ENCODE results near the gene DALRD3.

The DALRD3 gene

GRCh38 chr3:49016414-49017228 lies 1.8 kb downstream of the DALRD3 start:
- Mint-ChIP-seq H3K27me3 (ENCODE audit: low read depth) (peaks cover 3% of the 10 kb centered on the region), H3K4me1 (peaks cover 21% of the 10 kb centered on the region), H3K36me3 (ENCODE audit: low read depth) (peaks cover 24% of the 10 kb centered on the region), H3K27ac (no peak overlapping the region), H3K4me3 (peak overlapping the region; percentile 86 to 96 (median 88)), H3K9me3 (no peaks in the 10 kb centered on the region)
- TF ChIP-seq CTCF (IDR thresholded peaks at IDR 0.05; ENCODE audit: unreplicated experiment in 3 of 3), result no peak

GRCh38 chr3:49015765-49016164 lies 2.6 kb downstream of the DALRD3 start:
- no peak for TF ChIP-seq CTCF (IDR thresholded peaks at IDR 0.05; ENCODE audit: unreplicated experiment in 3 of 3)
- peak overlapping the region; percentile 86 to 96 (median 88) for H3K4me3 Mint-ChIP-seq
- no peaks in the 10 kb centered on the region for H3K9me3 Mint-ChIP-seq
- H3K27ac Mint-ChIP-seq, result no peak overlapping the region
- peaks cover 16% of the 10 kb centered on the region for H3K4me1 Mint-ChIP-seq
- peaks cover 27% of the 10 kb centered on the region for H3K36me3 Mint-ChIP-seq (ENCODE audit: low read depth)
- H3K27me3 Mint-ChIP-seq (ENCODE audit: low read depth), result peaks cover 3% of the 10 kb centered on the region

GRCh38 chr3:49015072-49015471 lies 3.3 kb downstream of the DALRD3 start:
- no peak overlapping the region for H3K27ac Mint-ChIP-seq
- TF ChIP-seq CTCF (IDR thresholded peaks at IDR 0.05; ENCODE audit: unreplicated experiment in 3 of 3), result no peak
- peaks cover 27% of the 10 kb centered on the region for H3K36me3 Mint-ChIP-seq (ENCODE audit: low read depth)
- H3K4me1 Mint-ChIP-seq, result peaks cover 16% of the 10 kb centered on the region
- no peaks in the 10 kb centered on the region for H3K9me3 Mint-ChIP-seq
- peaks cover 3% of the 10 kb centered on the region for H3K27me3 Mint-ChIP-seq (ENCODE audit: low read depth)
- H3K4me3 Mint-ChIP-seq, result peak overlapping the region; percentile 29 to 88 (median 86)

GRCh38 chr3:49013738-49014660 lies 4.4 kb downstream of the DALRD3 start:
- H3K4me3 Mint-ChIP-seq, result no peak overlapping the region
- H3K9me3 Mint-ChIP-seq, result no peaks in the 10 kb centered on the region
- no peak overlapping the region for H3K27ac Mint-ChIP-seq
- peaks cover 27% of the 10 kb centered on the region for H3K36me3 Mint-ChIP-seq (ENCODE audit: low read depth)
- TF ChIP-seq CTCF (IDR thresholded peaks at IDR 0.05; ENCODE audit: unreplicated experiment in 3 of 3), result peak; percentile 43 to 54 (median 48)
- H3K27me3 Mint-ChIP-seq (ENCODE audit: low read depth), result peaks cover 3% of the 10 kb centered on the region
- peaks cover 22% of the 10 kb centered on the region for H3K4me1 Mint-ChIP-seq

- H3K9me3 Mint-ChIP-seq, result no peaks in the 10 kb centered on the region
- H3K27me3 Mint-ChIP-seq (ENCODE audit: low read depth), result peaks cover 3% of the 10 kb centered on the region
- H3K4me1 Mint-ChIP-seq, result peaks cover 22% of the 10 kb centered on the region
- H3K27ac Mint-ChIP-seq, result no peak overlapping the region
- no peak for TF ChIP-seq CTCF (IDR thresholded peaks at IDR 0.05; ENCODE audit: unreplicated experiment in 3 of 3)
- peaks cover 30% of the 10 kb centered on the region for H3K36me3 Mint-ChIP-seq (ENCODE audit: low read depth)
- no peak overlapping the region for H3K4me3 Mint-ChIP-seq
These were observed 5.2 kb downstream of the DALRD3 start for GRCh38 chr3:49013113-49013737.

All from nephron (organoid).